B cell (primary cell): ENCODE measurements around the gene CDC20B. TPM values are rescaled to one million over a fixed set of nuclear protein-coding genes. Genes with fewer than 3 reads are reported as not detected.

ENCODE experiments used
- ATAC-seq: fragments of 200-7000 bp; cut with Tn5 transposase; one replicate; pipeline ENCODE4 v1.10.0; 2021; ENCODE audit warnings: low read depth, mild to moderate bottlenecking, moderate number of reproducible peaks, moderate library complexity
- CTCF ChIA-PET: fragments of 350-600 bp; sonication (Branson Sonifier 250); formaldehyde crosslinking; loops from one replicate; lab custom pipeline; 2021; ENCODE audit warnings: antibody characterized with exemption, inconsistent platforms; lab: Charles Lee
- POLR2A ChIA-PET: fragments of 350-600 bp; sonication (Branson Sonifier 250); formaldehyde crosslinking; loops from one replicate; lab custom pipeline; 2021; ENCODE audit warnings: antibody characterized with exemption; lab: Charles Lee
- DNase-seq: peaks from one replicate; pipeline ENCODE4 v3.0.0; 2013
- H2AFZ ChIP-seq: 2 replicates; pipeline ENCODE4 v1.6.1; 2012; ENCODE audit warnings: mild to moderate bottlenecking, low read depth, low read length; ENCODE audit not compliant: insufficient read depth, poor library complexity, severe bottlenecking
- H3K27ac ChIP-seq, 2 donors: 1 replicate in 1 of 2; 2 replicates in 1 of 2; pipeline ENCODE4 v1.5.1; 2012 to 2013; ENCODE audit warnings: low read length in 2 of 2, mild to moderate bottlenecking in 2 of 2, moderate library complexity in 1 of 2
- H3K27me3 ChIP-seq, 4 experiments: fragments of 200-600 bp in 1 of 4; sonication (generic) in 1 of 4; replicated peaks in 1 of 4; 1 replicate in 2 of 4; 2 replicates in 2 of 4; pipeline versions ENCODE4 v1.6.1 to v1.7.0; 2013 to 2016; ENCODE audit warnings: low read length in 3 of 4, mild to moderate bottlenecking in 2 of 4, mixed read lengths in 1 of 4, moderate library complexity in 1 of 4; ENCODE audit not compliant: insufficient read depth in 4 of 4, control insufficient read depth in 3 of 4; ENCODE audit errors: control extremely low read depth in 1 of 4
- H3K36me3 ChIP-seq, 2 experiments: replicated peaks in 1 of 2; 1 replicate in 1 of 2; 2 replicates in 1 of 2; pipeline versions ENCODE4 v1.6.1 to v1.7.1; 2013; ENCODE audit warnings: low read length in 1 of 2; ENCODE audit not compliant: insufficient read depth in 2 of 2, control insufficient read depth in 1 of 2; ENCODE audit errors: control extremely low read depth in 1 of 2, extremely low read depth in 1 of 2
- H3K4me1 ChIP-seq, 2 donors: fragments of 200-600 bp in 1 of 2; sonication (generic) in 1 of 2; 1 replicate in 1 of 2; 2 replicates in 1 of 2; pipeline versions ENCODE4 v1.5.1 to v1.6.1; 2013 to 2017; ENCODE audit warnings: low read length in 2 of 2; ENCODE audit not compliant: control insufficient read depth in 2 of 2, insufficient read depth in 2 of 2
- H3K4me2 ChIP-seq: replicated peaks from 2 replicates; pipeline ENCODE3; 2012; ENCODE audit warnings: mild to moderate bottlenecking, low read depth, low read length; ENCODE audit not compliant: poor library complexity, severe bottlenecking
- H3K4me3 ChIP-seq, 5 experiments: fragments of 200-600 bp in 1 of 5; sonication (generic) in 1 of 5; 1 replicate in 3 of 5; 2 replicates in 2 of 5; pipeline versions ENCODE4 v1.5.1 to v1.7.0; 2011 to 2016; ENCODE audit warnings: low read length in 4 of 5, mild to moderate bottlenecking in 4 of 5, low read depth in 2 of 5, control low read depth in 1 of 5, moderate library complexity in 1 of 5; ENCODE audit not compliant: insufficient read depth in 1 of 5; ENCODE audit errors: control extremely low read depth in 1 of 5, extremely low read depth in 1 of 5
- H3K79me2 ChIP-seq: fragments of 200-600 bp; sonication (generic); one replicate; pipeline ENCODE4 v1.6.0; 2016; ENCODE audit warnings: low read length; ENCODE audit not compliant: control insufficient read depth, insufficient read depth
- H3K9ac ChIP-seq: fragments of 200-600 bp; sonication (generic); 2 replicates; pipeline ENCODE4 v1.6.1; 2017; ENCODE audit warnings: mild to moderate bottlenecking, low read length, moderate library complexity
- H3K9me3 ChIP-seq, 3 donors: one replicate each; pipeline versions ENCODE4 v1.6.1 to v1.7.1; 2013; ENCODE audit warnings: low read length in 2 of 3; ENCODE audit not compliant: control insufficient read depth in 2 of 3, insufficient read depth in 1 of 3; ENCODE audit errors: control extremely low read depth in 1 of 3
- H4K20me1 ChIP-seq: 2 replicates; pipeline ENCODE4 v1.6.0; 2012; ENCODE audit warnings: mild to moderate bottlenecking, low read length; ENCODE audit not compliant: insufficient read depth, control insufficient read depth, poor library complexity, severe bottlenecking
- H3K27ac Mint-ChIP-seq: one replicate; pipeline ENCODE4 v1.8.0; 2021; ENCODE audit warnings: mixed read lengths
- H3K27me3 Mint-ChIP-seq: one replicate; pipeline ENCODE4 v1.8.0; 2021; ENCODE audit warnings: mixed read lengths
- H3K4me1 Mint-ChIP-seq: one replicate; pipeline ENCODE4 v1.8.0; 2021; ENCODE audit warnings: mixed read lengths
- H3K4me3 Mint-ChIP-seq: one replicate; pipeline ENCODE4 v1.8.0; 2021; ENCODE audit warnings: mixed read lengths
- H3K9me3 Mint-ChIP-seq: one replicate; pipeline ENCODE4 v1.8.0; 2022; ENCODE audit warnings: mixed read lengths; ENCODE audit not compliant: insufficient read depth
- CTCF ChIP-seq: fragments of 200-600 bp; IDR thresholded peaks from one replicate; pipeline ENCODE4 v1.8.0; 2022; ENCODE audit warnings: antibody characterized with exemption, mild to moderate bottlenecking
- EZH2 ChIP-seq: IDR thresholded peaks from 2 replicates; pipeline ENCODE4 v1.6.1; 2012; ENCODE audit warnings: borderline replicate concordance, low read depth, mild to moderate bottlenecking, moderate library complexity, low read length; ENCODE audit not compliant: insufficient read depth, poor library complexity, severe bottlenecking
- WGBS: methylation state at CpG from one replicate; pipeline ENCODE4 v1.1.5; 2013; ENCODE audit warnings: missing lambda C conversion rate; ENCODE audit not compliant: insufficient coverage; 5-methylcytosine and 5-hydroxymethylcytosine counted together
- intact Hi-C: fragments of 100-400 bp; cut with micrococcal nuclease; formaldehyde crosslinking; loops from one replicate; pipeline ENCODE4 v1.10.0; 2022
- polyA plus RNA-seq: library from polyadenylated mRNA; depleted of rRNA; stranded (reverse); fragments of >200 nt; gene quantifications from 2 replicates; pipeline ENCODE4 v1.2.3, GENCODE V29; 2012
- total RNA-seq, 2 donors: library from RNA; stranded (reverse); fragments of 120-200 nt in 1 of 2; gene quantifications; 1 replicate in 1 of 2; 2 replicates in 1 of 2; pipeline versions ENCODE4 v1.2.3 to v1.2.4, GENCODE V29; 2013 to 2022

CDC20B gene
- total and polyA plus RNA-seq, 2 donors (not counting 1 experiment from before 2014, with no cell fraction given), result 0.09 TPM; not detected in 1

DNA sequence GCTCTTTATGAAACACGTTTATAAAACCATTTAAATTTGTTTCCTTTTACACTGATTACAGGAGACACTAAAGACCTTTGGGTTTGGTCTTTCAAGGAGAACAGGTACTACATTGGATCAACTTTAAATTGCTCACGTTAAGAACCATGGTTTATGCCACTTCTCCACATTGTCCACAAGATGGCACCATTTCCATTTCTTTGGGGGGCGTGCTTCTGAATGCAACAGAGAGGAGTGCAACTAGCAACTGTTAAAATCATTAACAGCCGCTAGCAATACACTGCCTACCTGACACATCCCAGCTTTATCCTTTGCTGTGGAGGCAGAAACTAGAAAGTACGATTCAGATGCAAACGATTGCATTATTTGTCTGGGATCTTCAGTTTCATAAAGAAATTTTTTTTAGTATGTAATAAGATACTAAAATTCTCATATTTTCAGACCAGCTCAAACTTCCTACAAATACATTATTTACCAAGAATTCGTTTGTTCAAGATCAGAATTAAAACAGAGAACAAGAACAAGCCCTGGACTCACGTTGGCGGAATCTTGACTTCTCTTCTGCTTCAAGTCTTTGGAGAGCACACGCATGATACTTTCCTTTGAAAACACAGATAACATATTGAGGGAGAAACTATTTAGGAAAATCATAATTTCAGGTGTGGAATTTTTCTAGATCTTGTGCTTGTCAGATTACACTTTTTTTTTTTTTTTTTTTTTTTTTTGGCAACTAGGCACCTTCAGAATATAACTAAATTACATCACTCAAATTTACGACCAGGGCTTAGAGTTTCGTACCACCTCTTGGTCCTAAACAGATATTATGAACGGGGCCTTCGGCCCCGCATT is 702 bp downstream of the CDC20B start:
- Mint-ChIP-seq H3K27me3 (peaks cover 57% of the 10 kb centered on the region), H3K4me1 (peaks cover 31% of the 10 kb centered on the region), H3K9me3 (no peaks in the 10 kb centered on the region), H3K4me3 (peak overlapping the region; percentile 91), H3K27ac (peak overlapping the region; percentile 29)
- POLR2A ChIA-PET, result interaction anchor here (0.7 kb wide), 1 partner anchor 59 kb away, joined by 10 read pairs; no protein-coding TSS in a partner anchor
- H3K9me3 ChIP-seq, result peaks cover 0 to 7% (median 3%) of the 10 kb centered on the region in 3 donors
- 0% methylated on average over 3 of the region's 15 CpGs for WGBS
- H3K4me2 ChIP-seq, result peak overlapping the region; percentile 99
- H3K27me3 ChIP-seq, result peaks cover 3 to 51% (median 39%) of the 10 kb centered on the region in 4 experiments
- peaks cover 33% of the 10 kb centered on the region in 2 donors for H3K4me1 ChIP-seq
- DNase-seq (peak; percentile 87), ATAC-seq (peak; percentile 55)
- intact Hi-C loops, result loop anchor here (1.0 to 5.0 kb wide), 7 partner anchors 61 to 1029 kb away; partner anchors contain the start of genes ARL15, CCNO, IL6ST and PLPP1
- no peaks in the 10 kb centered on the region for H3K36me3 ChIP-seq
- CTCF ChIA-PET, result interaction anchor here (0.6 to 2.1 kb wide), 12 partner anchors 11 to 1029 kb away, joined by 3 to 20 read pairs (median 4); partner anchors contain the start of genes CCNO, DHX29, GPX8 and MTREX
- peak overlapping the region; percentile 77 for H3K9ac ChIP-seq
- no peaks in the 10 kb centered on the region for H4K20me1 ChIP-seq
- H2AFZ ChIP-seq, result peak overlapping the region; percentile 71
- H3K4me3 ChIP-seq, result peak overlapping the region; percentile 44 to 77 (median 57)
- no peaks in the 10 kb centered on the region for H3K79me2 ChIP-seq
- TF ChIP-seq CTCF (peak; percentile 89), EZH2 (no peak)
- no peak overlapping the region for H3K27ac ChIP-seq
